ENCODE measurements around the gene C1QB. TPM values are rescaled to one million over a fixed set of nuclear protein-coding genes. Genes with fewer than 3 reads are reported as not detected.

Gene C1QB
- total and polyA plus RNA-seq, 9 of the 15 experiments (the other 6 are each of a cell fraction or from before 2014, with no cell fraction given), result 0.55 TPM; not detected in 8

DNA sequence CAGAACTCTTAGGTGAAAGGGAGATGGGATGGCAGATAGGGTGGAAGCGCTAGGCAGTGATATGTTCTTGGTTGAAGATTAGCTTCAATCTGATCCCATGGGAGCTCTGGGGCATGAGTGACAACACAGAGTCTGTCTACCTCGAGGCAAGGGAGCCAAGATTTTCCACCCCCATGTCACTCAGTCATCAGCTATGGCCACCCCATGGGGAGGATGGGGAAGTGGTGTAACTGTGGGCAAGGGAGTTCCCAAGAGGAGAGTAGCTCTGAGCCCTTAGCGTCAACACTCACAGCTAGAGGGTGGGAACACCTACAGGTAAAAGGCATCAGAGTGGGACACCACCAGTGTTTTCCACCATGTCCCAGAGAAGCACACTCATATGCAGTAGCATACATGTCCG is 46.9 kb upstream of the C1QB start:
- in situ Hi-C loops (cut with MboI), result no loop called here
- Histone ChIP-seq H3K27ac (ENCODE audit: extremely low read depth, low read depth, low read length) (no peak overlapping the region), H3K9ac (ENCODE audit: insufficient read depth in 1 of 2, low read depth in 2 of 2, low read length in 2 of 2) (no peak overlapping the region), H3K4me2 (ENCODE audit: insufficient read depth, low read length) (no peak overlapping the region), H3K27me3 (ENCODE audit: control insufficient read depth in 2 of 2, insufficient read depth in 2 of 2, low read length in 2 of 2) (peaks cover 11 to 42% of the 10 kb centered on the region in 2 experiments; a peak in 3 of 5 replicates), H3K9me1 (ENCODE audit: control insufficient read depth, insufficient read depth, low read length) (no peaks in the 10 kb centered on the region), H3K79me2 (ENCODE audit: control insufficient read depth, insufficient read depth, low read length) (no peaks in the 10 kb centered on the region), H3K4me1 (replicated peaks in 1 of 2; ENCODE audit: control insufficient read depth in 2 of 2, insufficient read depth in 2 of 2, low read length in 2 of 2) (peaks cover 0 to under 1% of the 10 kb centered on the region in 2 experiments; a peak in 1 of 5 replicates), H3K9me3 (replicated peaks; ENCODE audit: control insufficient read depth, insufficient read depth, low read depth, low read length) (no peaks in the 10 kb centered on the region), H3K4me3 (no peak overlapping the region), H3K36me3 (ENCODE audit: control insufficient read depth, insufficient read depth, low read length) (no peaks in the 10 kb centered on the region), H4K20me1 (replicated peaks; ENCODE audit: control insufficient read depth, insufficient read depth, low read length) (peaks cover 18% of the 10 kb centered on the region), H2AFZ (ENCODE audit: low read depth, low read length) (no peak overlapping the region)
- DNase-seq (ENCODE audit: extremely low read depth in 1 of 4, low spot score in 3 of 4) (no peak), FAIRE-seq (no peak), ATAC-seq (no peak)
- BruUV-seq (replicated peaks), result no TSS peak
- POLR2A ChIA-PET, result interaction anchor here (0.8 kb wide), 1 partner anchor 107 kb away, joined by 3 read pairs; no protein-coding TSS in a partner anchor
- TF ChIP-seq, protein P1, sequence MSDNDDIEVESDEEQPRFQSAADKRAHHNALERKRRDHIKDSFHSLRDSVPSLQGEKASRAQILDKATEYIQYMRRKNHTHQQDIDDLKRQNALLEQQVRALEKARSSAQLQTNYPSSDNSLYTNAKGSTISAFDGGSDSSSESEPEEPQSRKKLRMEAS (CRISPR knock-in tag; IDR thresholded peaks at IDR 0.05), result no peak
- no peak for TF ChIP-seq HMG20A (CRISPR knock-in tag; conservative IDR thresholded peaks at IDR 0.05)
- no peak for TF ChIP-seq ELF1 (tag; IDR thresholded peaks at IDR 0.05)
- TF ChIP-seq EGR1 (conservative IDR thresholded peaks at IDR 0.05), result no peak
- no peak for TF ChIP-seq GTF2A2 (tag; IDR thresholded peaks at IDR 0.05)
- TF ChIP-seq SMAD3 (CRISPR knock-in tag; conservative IDR thresholded peaks at IDR 0.05), result no peak
- TF ChIP-seq, protein P2, sequence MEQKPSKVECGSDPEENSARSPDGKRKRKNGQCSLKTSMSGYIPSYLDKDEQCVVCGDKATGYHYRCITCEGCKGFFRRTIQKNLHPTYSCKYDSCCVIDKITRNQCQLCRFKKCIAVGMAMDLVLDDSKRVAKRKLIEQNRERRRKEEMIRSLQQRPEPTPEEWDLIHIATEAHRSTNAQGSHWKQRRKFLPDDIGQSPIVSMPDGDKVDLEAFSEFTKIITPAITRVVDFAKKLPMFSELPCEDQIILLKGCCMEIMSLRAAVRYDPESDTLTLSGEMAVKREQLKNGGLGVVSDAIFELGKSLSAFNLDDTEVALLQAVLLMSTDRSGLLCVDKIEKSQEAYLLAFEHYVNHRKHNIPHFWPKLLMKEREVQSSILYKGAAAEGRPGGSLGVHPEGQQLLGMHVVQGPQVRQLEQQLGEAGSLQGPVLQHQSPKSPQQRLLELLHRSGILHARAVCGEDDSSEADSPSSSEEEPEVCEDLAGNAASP (IDR thresholded peaks at IDR 0.05), result no peak
- WGBS (ENCODE audit: insufficient coverage, low coverage, missing lambda C conversion rate), result 1% methylated on average over 4 of the region's 4 CpGs
- intact Hi-C loops (cut with micrococcal nuclease), result no loop called here
- CTCF ChIA-PET (ENCODE audit: low intra/inter-chr PET ratio), result no interaction called here

All from K562 (cell line).